DMS153 (cell line): ENCODE measurements around the gene ACBD3.

Source experiments
- DNase-seq: peaks from one replicate; lab custom pipeline; 2025; lab: John Stamatoyannopoulos, UW

Gene ACBD3

DNA sequence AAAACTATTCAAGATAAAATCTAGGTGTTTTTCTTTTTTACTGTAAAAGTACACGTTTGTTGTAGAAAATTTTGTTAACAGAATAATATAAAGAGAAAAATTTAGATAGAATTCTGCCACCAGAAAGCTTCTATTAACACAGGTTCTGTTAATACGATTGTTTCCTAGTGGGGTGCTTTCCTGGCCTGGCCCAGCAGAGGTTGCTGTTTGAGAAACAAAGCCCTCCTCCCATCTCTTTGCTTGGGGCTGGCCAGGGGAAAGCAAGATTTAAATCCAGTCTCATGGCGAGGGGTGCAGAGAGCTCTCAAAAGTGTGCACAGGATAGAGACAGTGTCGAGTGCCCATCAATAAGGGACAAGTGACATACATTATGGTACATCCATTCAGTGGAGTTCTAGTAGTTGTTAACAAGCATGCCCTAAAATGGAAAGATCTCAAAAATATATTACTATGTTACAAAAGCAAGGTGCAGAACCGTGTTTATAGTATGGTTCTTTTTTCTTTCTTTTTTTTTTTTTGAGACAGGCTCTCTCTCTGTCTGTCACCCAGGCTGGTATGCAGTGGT is 14.6 kb upstream of the ACBD3 start:
- no peak for DNase-seq

- DNase-seq: no peak
Measured at GRCh38 chr1:226199971-226200370, 13.4 kb upstream of the ACBD3 start.

- no peak for DNase-seq
Measured at GRCh38 chr1:226195144-226195543, 8.6 kb upstream of the ACBD3 start.

DNA sequence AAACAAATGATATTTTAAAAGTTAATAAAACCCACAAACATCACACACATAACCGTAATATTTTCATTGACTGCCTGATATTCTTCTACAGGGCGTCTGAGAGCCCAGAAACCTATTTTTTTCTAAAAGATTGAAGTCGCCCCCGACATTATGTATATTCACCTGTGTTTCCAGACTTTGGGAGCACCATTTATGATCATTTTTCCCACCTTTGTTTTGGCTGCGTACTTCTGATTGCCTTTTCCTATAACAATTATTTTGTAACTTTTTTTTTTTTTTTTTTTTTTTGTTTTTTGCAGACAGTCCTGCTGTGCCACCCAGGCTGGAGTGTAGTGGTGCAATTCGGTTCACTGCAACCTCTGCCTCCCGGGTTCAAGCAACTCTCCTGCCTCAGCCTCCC is 839 bp upstream of the ACBD3 start:
- DNase-seq: no peak

- no peak for DNase-seq
Measured at GRCh38 chr1:226187019-226187322, 430 bp upstream of the ACBD3 start.

GRCh38 chr1:226185141-226186036 is 1.2 kb downstream of the ACBD3 start:
- no peak for DNase-seq

- DNase-seq: no peak
Measured at GRCh38 chr1:226181996-226182714, 4.4 kb downstream of the ACBD3 start.

DNA sequence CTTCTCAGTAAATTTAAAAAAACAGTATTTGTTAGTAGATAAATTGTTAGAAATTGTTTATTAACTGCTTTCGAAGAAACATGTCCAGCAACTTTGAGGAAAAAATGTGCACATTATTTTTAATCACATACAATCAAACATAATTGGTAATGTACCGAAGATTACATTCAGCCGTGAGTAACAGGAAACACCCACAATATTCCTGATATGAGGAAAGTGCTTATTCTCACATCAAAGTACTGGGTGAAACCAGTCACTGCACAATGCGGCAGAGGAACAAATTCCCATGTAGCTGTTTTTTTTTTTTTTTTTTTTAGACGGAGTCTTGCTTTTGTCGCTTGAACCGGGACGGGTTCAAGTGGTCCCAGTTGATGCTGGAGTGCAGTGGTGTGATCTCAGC is 9.7 kb downstream of the ACBD3 start:
- no peak for DNase-seq

DNA sequence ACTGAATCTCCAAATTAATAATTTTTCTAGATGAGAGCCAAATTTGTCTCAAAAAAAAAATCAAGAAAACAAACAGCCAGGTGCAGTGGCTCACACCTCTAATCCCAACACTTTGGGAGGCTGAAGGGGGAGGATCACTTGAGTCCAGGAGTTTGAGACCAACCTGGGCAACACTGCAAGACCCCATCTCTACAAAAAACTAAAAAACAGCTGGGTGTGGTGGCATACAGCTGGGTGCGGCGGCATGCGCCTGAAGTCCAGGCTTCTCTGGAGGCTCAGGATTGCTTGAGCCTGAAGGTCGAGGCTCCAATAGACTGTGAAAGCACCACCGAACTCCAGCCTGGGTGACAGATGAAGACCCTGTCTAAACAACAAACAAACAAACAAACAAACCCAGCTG is 14.0 kb downstream of the ACBD3 start:
- no peak for DNase-seq

- DNase-seq: no peak
Measured at GRCh38 chr1:226166341-226166740, 20.2 kb downstream of the ACBD3 start.

DNA sequence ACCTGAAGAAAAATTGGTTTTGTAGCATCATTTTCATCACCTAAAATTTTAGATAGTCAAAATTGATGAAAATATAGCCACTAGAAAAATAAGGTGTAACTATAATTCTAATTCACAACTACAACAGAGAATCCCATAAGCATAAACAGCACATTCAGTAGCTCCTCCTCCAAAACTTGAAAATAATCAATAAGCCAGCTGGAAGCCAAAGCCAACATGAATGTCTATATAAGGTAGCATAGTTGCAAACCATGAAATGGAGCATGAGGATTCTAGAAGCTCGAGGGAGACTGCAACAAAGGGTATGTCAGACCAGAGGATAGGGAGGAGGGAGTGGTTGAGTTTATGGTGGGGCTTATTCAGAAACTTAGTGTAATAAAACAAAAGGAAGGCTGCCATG is 22.4 kb downstream of the ACBD3 start:
- DNase-seq: no peak

- DNase-seq: no peak
Measured at GRCh38 chr1:226162898-226163297, 23.6 kb downstream of the ACBD3 start.

- no peak for DNase-seq
Measured at GRCh38 chr1:226158983-226159382, 27.6 kb downstream of the ACBD3 start.

DNA sequence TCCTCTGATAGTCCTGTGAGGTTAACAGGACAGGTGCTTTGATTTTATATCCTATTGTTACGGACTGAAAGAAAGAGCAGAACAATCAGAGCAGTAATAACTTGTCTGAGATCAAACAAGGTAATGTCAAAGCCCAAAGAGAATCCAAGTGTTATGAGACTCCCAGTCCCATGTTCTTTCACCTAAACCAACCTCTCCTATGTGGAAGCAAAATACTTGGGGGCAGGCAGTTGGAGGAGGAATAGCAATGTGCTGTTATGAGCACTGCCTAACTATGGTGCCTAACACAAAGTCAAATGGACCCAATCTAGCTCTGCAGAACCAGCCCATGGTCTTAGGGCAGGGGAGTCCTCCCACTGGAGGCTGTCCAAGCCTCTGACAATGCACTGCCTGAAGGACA is 28.1 kb downstream of the ACBD3 start:
- DNase-seq: no peak

- DNase-seq: no peak
Measured at GRCh38 chr1:226157761-226158316, 28.7 kb downstream of the ACBD3 start.

DNA sequence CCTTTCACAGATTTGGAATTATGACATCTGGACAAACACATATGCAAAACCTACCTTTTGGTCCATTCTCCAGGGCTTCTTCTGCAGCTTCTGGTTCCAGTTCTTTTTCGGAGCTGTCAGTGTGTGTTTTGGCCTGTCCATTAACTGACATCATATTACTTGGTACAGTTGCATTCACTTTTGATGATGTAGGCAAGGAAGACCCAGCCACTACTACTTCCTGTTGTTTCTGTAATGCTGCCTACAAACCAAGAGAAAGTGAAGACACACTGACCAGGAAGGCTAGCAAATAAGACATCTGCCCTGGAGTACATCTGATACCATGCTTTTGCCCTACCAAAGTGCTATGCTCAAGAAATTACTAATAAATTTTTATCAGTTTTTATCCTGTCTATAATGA is 31.9 kb downstream of the ACBD3 start:
- no peak for DNase-seq

- DNase-seq: no peak
Measured at GRCh38 chr1:226149806-226150205, 36.7 kb downstream of the ACBD3 start.

DNA sequence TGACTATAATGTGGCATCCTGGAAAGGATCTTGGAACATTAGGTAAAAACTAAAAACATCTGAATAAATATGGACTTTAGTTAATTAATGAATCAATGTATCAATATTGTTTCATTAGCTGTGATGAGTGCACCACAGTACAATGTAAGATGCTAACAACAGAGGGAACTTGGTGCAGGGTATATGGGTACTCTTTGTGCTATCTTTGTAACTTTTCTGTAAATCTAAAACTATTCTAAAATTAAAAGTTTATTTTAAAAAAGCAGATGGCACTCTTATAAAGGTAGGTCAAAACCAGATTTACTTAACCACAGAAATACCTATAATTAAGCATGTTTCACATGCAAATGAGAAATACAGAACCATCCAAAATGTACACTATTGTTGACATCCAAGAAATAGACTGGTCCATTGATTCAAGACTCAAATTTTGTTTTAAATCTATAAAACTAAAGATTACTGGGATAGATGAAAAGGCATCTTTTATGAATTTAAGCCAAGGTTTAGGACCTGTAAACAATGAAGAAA is 38.4 kb downstream of the ACBD3 start:
- DNase-seq: no peak

DNA sequence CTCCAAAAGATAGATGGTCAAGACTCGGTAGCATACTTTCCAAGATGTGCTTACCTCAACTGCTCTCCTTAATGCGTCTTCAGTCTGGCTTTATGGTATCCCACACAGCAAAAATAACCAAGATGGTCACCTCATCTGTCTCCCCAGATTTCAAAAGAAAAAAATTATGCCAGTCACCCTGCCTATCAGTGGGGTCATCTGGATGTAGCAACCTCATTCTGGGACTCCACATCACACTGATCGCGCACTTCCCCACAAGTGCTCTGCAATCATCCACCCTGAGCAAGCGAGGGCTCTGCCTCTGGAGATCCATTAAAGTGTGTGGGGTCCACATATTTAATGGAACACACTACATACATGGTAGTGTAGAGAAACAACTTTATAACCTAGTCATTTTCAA is 42.5 kb downstream of the ACBD3 start:
- no peak for DNase-seq

GRCh38 chr1:226135709-226136108 is 50.8 kb downstream of the ACBD3 start:
- no peak for DNase-seq

- peak; percentile 91 for DNase-seq
Measured at GRCh38 chr1:226135059-226135651, 51.4 kb downstream of the ACBD3 start.
